Measurements from ENCODE around the gene ZNF202.

ZNF202 gene

DNA sequence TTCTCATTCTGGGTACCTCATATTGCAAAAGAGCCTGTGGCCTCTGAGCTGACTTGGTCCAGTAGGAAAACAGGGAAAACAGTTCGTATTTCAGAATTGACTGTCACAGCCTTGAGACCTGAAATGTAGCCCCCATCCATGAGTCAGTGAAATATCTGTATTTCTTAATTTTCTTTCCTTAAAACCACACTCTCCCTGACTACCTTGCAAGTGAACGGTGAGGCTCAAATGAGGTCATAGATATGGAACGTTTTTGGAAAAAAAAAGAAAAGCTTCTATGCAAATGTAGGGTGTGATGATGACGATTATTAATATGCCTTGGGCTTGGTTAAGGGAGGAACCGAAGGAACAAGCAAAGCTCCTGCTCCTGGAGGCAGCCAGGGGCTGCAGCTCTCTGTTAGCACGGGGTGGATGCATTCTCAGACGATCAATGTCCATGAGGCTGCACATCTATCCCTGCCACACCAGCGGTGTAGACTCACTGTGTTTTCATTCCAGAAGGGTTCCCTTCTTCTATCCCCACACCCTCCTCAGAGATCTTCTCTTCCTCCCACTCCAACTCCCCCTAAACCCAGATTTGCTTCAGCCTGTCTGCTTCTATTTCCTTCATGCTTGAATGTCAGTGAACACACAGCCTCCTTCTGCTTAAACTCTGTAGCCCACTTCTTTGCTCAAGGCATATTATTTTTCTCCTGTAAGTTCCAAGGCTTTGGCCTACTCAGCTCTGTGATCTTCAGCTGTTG lies 57.9 kb downstream of the ZNF202 start:
- FAIRE-seq (no peak), DNase-seq (ENCODE audit: low spot score) (no peak)

DNA sequence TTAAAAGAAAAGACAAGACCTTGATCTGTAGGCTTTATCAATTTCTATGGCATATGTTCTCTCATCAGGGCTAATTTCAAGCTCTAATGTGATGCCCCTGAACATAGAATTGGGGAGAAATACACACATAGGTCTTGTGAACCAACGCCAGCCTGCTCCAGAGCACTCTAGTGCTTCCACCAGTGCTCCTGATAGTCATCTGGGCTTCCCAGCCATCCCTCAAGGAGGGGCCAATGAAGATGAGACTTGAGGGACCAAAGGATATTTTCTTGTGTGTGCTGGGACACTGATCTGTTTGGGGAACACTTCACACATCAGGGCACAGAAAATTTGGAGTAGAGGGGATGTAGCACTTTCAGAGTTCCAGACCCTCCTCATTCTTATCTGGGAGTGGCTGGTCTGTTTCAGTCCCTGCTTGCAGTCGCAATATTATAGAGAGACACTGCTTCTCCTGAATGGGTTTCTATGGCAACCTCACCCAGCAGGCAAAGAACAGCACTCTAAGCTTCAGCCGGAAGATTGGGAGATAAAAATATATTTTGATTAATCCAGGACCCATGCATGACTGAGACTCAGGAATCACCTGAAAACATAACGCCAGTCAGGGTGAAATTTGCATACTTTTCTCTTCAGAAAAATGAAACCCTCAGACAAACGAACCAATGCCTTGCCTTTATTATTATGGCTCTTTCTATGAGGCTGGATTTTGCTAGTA lies 58.6 kb downstream of the ZNF202 start:
- FAIRE-seq (no peak), DNase-seq (ENCODE audit: low spot score) (no peak)

DNA sequence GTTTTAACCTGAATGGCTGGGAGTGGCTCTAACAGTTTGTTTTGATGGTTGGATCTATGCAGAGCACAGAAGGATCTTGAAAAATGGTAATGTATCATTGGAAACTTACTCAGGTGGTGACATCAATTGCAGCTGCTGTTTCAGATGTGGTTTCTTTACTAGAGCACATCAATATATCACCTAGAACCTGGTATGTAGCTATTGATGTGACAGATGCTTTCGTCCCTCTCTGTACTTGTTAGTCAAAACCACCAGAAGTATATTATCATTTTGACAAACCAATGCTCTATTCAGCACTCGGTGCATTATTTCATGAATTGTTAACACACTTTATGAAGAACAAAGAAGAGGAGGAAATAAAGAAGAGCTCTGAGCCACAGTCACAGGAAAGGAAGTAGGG lies 60.4 kb downstream of the ZNF202 start:
- DNase-seq (ENCODE audit: low spot score) (no peak), FAIRE-seq (no peak)

DNA sequence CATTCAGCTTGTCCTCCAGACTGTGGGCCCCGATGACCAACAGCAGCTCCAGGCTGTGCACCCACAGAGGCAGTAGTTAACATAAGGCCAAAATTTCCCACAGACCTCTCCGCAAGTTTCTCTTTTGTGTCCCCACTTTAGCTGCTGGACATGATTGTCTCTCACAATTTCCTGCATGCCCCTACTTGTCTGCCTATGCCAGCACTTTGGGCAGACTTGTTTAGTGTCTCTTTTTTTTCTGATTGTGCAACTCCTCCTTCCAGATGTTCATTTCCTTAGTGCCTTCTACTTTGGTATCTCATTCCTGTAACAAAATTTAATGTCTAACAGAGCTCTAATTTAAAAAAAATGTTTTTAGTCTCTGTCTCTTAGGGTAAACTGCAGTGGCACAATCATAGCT lies 63.2 kb downstream of the ZNF202 start:
- FAIRE-seq (no peak), DNase-seq (ENCODE audit: low spot score) (no peak)

GRCh38 chr11:123677510-123677909 lies 64.0 kb downstream of the ZNF202 start:
- DNase-seq (ENCODE audit: low spot score) (no peak), FAIRE-seq (no peak)

GRCh38 chr11:123674297-123674696 lies 67.2 kb downstream of the ZNF202 start:
- DNase-seq (ENCODE audit: low spot score) = no peak
- FAIRE-seq = no peak

Measured in urothelium cell line (cell line).